K562 (cell line): ENCODE data around the gene KRT16.

Experiments
- ATF3 ChIP-seq, 2 experiments: fragments of 450-650 bp in 1 of 2; sonication (generic) in 1 of 2; formaldehyde crosslinking in 1 of 2; IDR thresholded peaks in 1 of 2; conservative IDR thresholded peaks in 1 of 2; 2 replicates each; pipeline versions ENCODE4 v1.6.1 to v1.8.1; 2016 to 2023; ENCODE audit warnings: mild to moderate bottlenecking in 2 of 2, moderate library complexity in 2 of 2, inconsistent platforms in 1 of 2, missing genetic modification reagents in 1 of 2
- CTCF ChIP-seq, 3 experiments: IDR thresholded peaks in 2 of 3; conservative IDR thresholded peaks in 1 of 3; 2 replicates each; pipeline ENCODE4 v1.5.1; 2011 to 2012; ENCODE audit warnings: low read length in 3 of 3, mild to moderate bottlenecking in 3 of 3, control low read depth in 2 of 3, improper control_type of control experiment in 1 of 3, inconsistent platforms in 1 of 3, low read depth in 1 of 3, mixed read lengths in 1 of 3, moderate library complexity in 1 of 3; ENCODE audit not compliant: insufficient read depth in 2 of 3
- ELF4 ChIP-seq: fragments of 450-650 bp; formaldehyde crosslinking; IDR thresholded peaks from 2 replicates; pipeline ENCODE4 v1.4.0; 2022; ENCODE audit warnings: missing genetic modification characterization
- FUS ChIP-seq: fragments of 200-400 bp; formaldehyde crosslinking; optimal IDR thresholded peaks from 2 replicates; pipeline ENCODE3; 2017; ENCODE audit warnings: low read depth, low read length
- GMEB1 ChIP-seq: fragments of 250-450 bp; sonication (Bioruptor Pico); IDR thresholded peaks from 2 replicates; pipeline ENCODE4 v1.4.0; 2020; ENCODE audit warnings: mild to moderate bottlenecking
- KAT2B ChIP-seq: IDR thresholded peaks from one replicate; pipeline ENCODE4 v1.6.1; 2012; ENCODE audit warnings: low read depth, mild to moderate bottlenecking, control low read depth, inconsistent platforms, low read length, moderate library complexity
- MLX ChIP-seq, 2 experiments: fragments of 450-650 bp in 1 of 2; sonication (generic) in 1 of 2; formaldehyde crosslinking; conservative IDR thresholded peaks; 2 replicates each; pipeline versions ENCODE4 v1.4.0 to v1.8.1; 2020 to 2022; ENCODE audit warnings: mild to moderate bottlenecking in 1 of 2, missing genetic modification reagents in 1 of 2
- PREB ChIP-seq: sonication (generic); formaldehyde crosslinking; IDR thresholded peaks from 2 replicates; pipeline ENCODE4 v1.8.1; 2023; ENCODE audit warnings: mild to moderate bottlenecking, missing genetic modification reagents
- RNF2 ChIP-seq: sonication (generic); IDR thresholded peaks from 2 replicates; pipeline ENCODE4 v1.6.1; 2016
- SRF ChIP-seq, 2 experiments: fragments of 250-450, 450-650 bp in 1 of 2; sonication (Bioruptor Pico) in 1 of 2; sonication (generic) in 1 of 2; formaldehyde crosslinking; IDR thresholded peaks; 2 replicates each; pipeline versions ENCODE4 v1.5.0 to v1.5.1; 2020 to 2022; ENCODE audit warnings: mild to moderate bottlenecking in 1 of 2, missing genetic modification reagents in 1 of 2
- USF1 ChIP-seq: sonication (generic); formaldehyde crosslinking; IDR thresholded peaks from 2 replicates; pipeline ENCODE4 v1.9.0; 2022; ENCODE audit warnings: mild to moderate bottlenecking, missing genetic modification reagents
- XRCC3 ChIP-seq: fragments of 450-650 bp; IDR thresholded peaks from 2 replicates; pipeline ENCODE4 v1.6.1; 2017; ENCODE audit warnings: mild to moderate bottlenecking, moderate library complexity
- ZBTB8A ChIP-seq: fragments of 450-650 bp; IDR thresholded peaks from 2 replicates; pipeline ENCODE4 v1.6.1; 2018; ENCODE audit warnings: mild to moderate bottlenecking, moderate library complexity; ENCODE audit not compliant: partially characterized antibody

- TF ChIP-seq FUS = no peak
- TF ChIP-seq CTCF (IDR thresholded peaks at IDR 0.05 in 2 of 3, conservative IDR thresholded peaks at IDR 0.05 in 1 of 3; ENCODE audit: insufficient read depth in 2 of 3, low read depth in 1 of 3, low read length in 3 of 3) = no peak
- no peak for TF ChIP-seq ZBTB8A
- no peak for TF ChIP-seq RNF2
- TF ChIP-seq ELF4 (CRISPR knock-in tag) = no peak
- no peak for TF ChIP-seq MLX (CRISPR knock-in tag; conservative IDR thresholded peaks at IDR 0.05)
- TF ChIP-seq KAT2B = no peak
- TF ChIP-seq PREB (CRISPR knock-in tag) = no peak
- TF ChIP-seq ATF3 (IDR thresholded peaks at IDR 0.05) = no peak; the same call in 1 of the 2 replicates
- no peak for TF ChIP-seq ATF3 (CRISPR knock-in tag; conservative IDR thresholded peaks at IDR 0.05)
- no peak for TF ChIP-seq USF1 (CRISPR knock-in tag)
- no peak for TF ChIP-seq SRF (CRISPR knock-in tag; IDR thresholded peaks at IDR 0.05)
- no peak for TF ChIP-seq GMEB1 (CRISPR knock-in tag)
- TF ChIP-seq XRCC3 = no peak
Measured at GRCh38 chr17:41629826-41630670, 17.5 kb upstream of the KRT16 start.
